ENCODE measurements around the gene FOXO6. TPM values are rescaled to one million over a fixed set of nuclear protein-coding genes. Genes with fewer than 3 reads are reported as not detected.

The FOXO6 gene
- total RNA-seq, 3 donors from 2014 or later: 0.98 to 1.3 TPM; not detected in 1

GRCh38 chr1:41417746-41418145 lies 56.5 kb downstream of the FOXO6 start:
- TF ChIP-seq POLR2AphosphoS5 (IDR thresholded peaks at IDR 0.05) (no peak), CTCF (IDR thresholded peaks at IDR 0.05) (no peak), POLR2A (IDR thresholded peaks at IDR 0.05) (no peak)
- Histone ChIP-seq H3K36me3 (no peaks in the 10 kb centered on the region), H3K4me3 (no peak overlapping the region), H3K9me3 (no peaks in the 10 kb centered on the region), H3K27ac (peak overlapping the region; percentile 93 to 95), H3K27me3 (no peaks in the 10 kb centered on the region), H3K4me1 (peaks cover 0 to 3% of the 10 kb centered on the region in 2 donors)
- intact Hi-C loops (cut with DNase I; ENCODE audit: low total_unique reads): loop anchor here (10.0 kb wide), 1 partner anchor 133 kb away; no protein-coding TSS in a partner anchor
- no peak for DNase-seq (ENCODE audit: low spot score in 2 of 2)

- no peaks in the 10 kb centered on the region for H3K27me3 ChIP-seq
- TF ChIP-seq CTCF (IDR thresholded peaks at IDR 0.05) (peak in 1 of 3 donors; percentile 7), POLR2A (IDR thresholded peaks at IDR 0.05) (no peak)
- no peaks in the 10 kb centered on the region for H3K9me3 ChIP-seq
- H3K4me3 ChIP-seq: no peak overlapping the region
- peaks cover 0 to 10% of the 10 kb centered on the region in 2 donors for H3K4me1 ChIP-seq
- peak; percentile 90 to 93 for DNase-seq (ENCODE audit: low spot score in 2 of 2)
- H3K27ac ChIP-seq: peak overlapping the region; percentile 93 to 95
- H3K36me3 ChIP-seq: no peaks in the 10 kb centered on the region
- intact Hi-C loops (cut with DNase I; ENCODE audit: low total_unique reads): loop anchor here (10.0 kb wide), 1 partner anchor 134 kb away; no protein-coding TSS in a partner anchor
Measured at GRCh38 chr1:41418857-41419583, 57.8 kb downstream of the FOXO6 start.

GRCh38 chr1:41419584-41420295 lies 58.5 kb downstream of the FOXO6 start:
- DNase-seq (ENCODE audit: low spot score in 2 of 2): peak in 1 of 2 donors; percentile 35
- Histone ChIP-seq H3K27me3 (no peaks in the 10 kb centered on the region), H3K36me3 (no peaks in the 10 kb centered on the region), H3K4me1 (peaks cover 0 to 10% of the 10 kb centered on the region in 2 donors), H3K4me3 (no peak overlapping the region), H3K27ac (peak overlapping the region; percentile 93 to 95), H3K9me3 (no peaks in the 10 kb centered on the region)
- TF ChIP-seq CTCF (IDR thresholded peaks at IDR 0.05) (no peak), POLR2A (IDR thresholded peaks at IDR 0.05) (no peak), POLR2AphosphoS5 (IDR thresholded peaks at IDR 0.05) (no peak)
- intact Hi-C loops (cut with DNase I; ENCODE audit: low total_unique reads): loop anchor here (10.0 kb wide), 1 partner anchor 135 kb away; no protein-coding TSS in a partner anchor

GRCh38 chr1:41420351-41420750 lies 59.1 kb downstream of the FOXO6 start:
- no peaks in the 10 kb centered on the region for H3K9me3 ChIP-seq
- no peaks in the 10 kb centered on the region for H3K27me3 ChIP-seq
- DNase-seq (ENCODE audit: low spot score in 2 of 2): no peak
- H3K4me3 ChIP-seq: no peak overlapping the region
- intact Hi-C loops (cut with DNase I; ENCODE audit: low total_unique reads): no loop called here
- H3K4me1 ChIP-seq: peaks cover 0 to 10% of the 10 kb centered on the region in 2 donors
- TF ChIP-seq CTCF (IDR thresholded peaks at IDR 0.05): no peak
- no peak for TF ChIP-seq POLR2AphosphoS5 (IDR thresholded peaks at IDR 0.05)
- no peak for TF ChIP-seq POLR2A (IDR thresholded peaks at IDR 0.05)
- no peaks in the 10 kb centered on the region for H3K36me3 ChIP-seq
- peak overlapping the region in 1 of 2 donors; percentile 93 for H3K27ac ChIP-seq

GRCh38 chr1:41420860-41421259 lies 59.6 kb downstream of the FOXO6 start:
- Histone ChIP-seq H3K27ac (no peak overlapping the region), H3K4me1 (peaks cover 0 to 10% of the 10 kb centered on the region in 2 donors), H3K4me3 (no peak overlapping the region), H3K36me3 (no peaks in the 10 kb centered on the region), H3K9me3 (no peaks in the 10 kb centered on the region), H3K27me3 (no peaks in the 10 kb centered on the region)
- TF ChIP-seq POLR2A (IDR thresholded peaks at IDR 0.05) (no peak), CTCF (IDR thresholded peaks at IDR 0.05) (no peak), POLR2AphosphoS5 (IDR thresholded peaks at IDR 0.05) (no peak)
- intact Hi-C loops (cut with DNase I; ENCODE audit: low total_unique reads): no loop called here
- no peak for DNase-seq (ENCODE audit: low spot score in 2 of 2)
